GM18858 (cell line): ENCODE results near the gene S100Z.
"Not testable (repeated sequence)": the region's sequence is repeated elsewhere in the genome, so short reads cannot be mapped to it uniquely, and the experiment has no call there.

Source experiments
- ATAC-seq: cut with Tn5 transposase; IDR thresholded peaks from one replicate; pipeline ENCODE4 v1.9.1; 2021; ENCODE audit not compliant: unreplicated experiment

Gene S100Z

DNA sequence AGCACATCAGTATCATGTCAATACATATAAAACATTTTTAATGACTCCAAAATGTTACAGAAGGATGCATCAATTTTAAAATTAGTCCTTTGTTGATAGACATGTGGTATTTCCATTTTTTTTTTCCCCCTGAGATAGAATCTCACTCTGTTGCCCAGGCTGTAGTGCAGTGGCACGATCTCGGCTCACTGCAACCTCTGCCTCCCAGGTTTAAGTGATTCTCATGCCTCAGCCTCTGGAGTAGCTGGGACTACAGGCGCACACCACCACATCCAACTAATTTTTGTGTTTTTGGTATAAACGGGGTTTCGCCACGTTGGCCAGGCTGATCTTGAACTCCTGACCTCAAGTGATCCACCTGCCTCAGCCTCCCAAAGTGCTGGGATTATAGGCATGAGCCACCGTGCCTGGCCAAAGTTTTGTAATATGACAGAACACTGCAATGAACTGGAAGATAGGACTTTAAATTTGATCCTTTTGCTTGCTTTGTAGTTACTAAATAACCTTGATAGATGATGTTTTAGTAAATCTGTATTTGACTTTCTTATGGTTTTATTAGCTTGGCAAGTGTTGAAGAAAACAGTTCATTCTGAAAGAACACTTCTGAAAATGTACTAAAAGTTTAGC lies 27.6 kb upstream of the S100Z start:
- not testable (repeated sequence) for ATAC-seq

DNA sequence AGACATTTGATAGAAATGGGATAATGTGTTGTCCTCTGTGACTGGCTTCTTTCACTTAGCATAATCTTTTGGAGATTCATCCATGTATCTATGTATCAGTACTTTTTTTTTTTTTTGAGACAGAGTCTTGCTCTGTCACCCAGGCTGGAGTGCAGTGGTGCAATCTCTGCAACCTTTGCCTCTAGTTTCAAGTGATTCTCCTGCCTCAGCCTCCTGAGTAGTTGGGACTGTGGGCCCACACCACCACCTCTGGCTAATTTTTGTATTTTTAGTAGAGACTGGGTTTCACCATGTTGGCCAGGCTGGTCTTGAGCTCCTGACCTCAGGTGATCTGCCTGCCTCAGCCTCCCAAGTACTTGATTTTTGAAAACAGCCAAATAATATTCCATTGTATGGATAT lies 23.4 kb upstream of the S100Z start:
- not testable (repeated sequence) for ATAC-seq

DNA sequence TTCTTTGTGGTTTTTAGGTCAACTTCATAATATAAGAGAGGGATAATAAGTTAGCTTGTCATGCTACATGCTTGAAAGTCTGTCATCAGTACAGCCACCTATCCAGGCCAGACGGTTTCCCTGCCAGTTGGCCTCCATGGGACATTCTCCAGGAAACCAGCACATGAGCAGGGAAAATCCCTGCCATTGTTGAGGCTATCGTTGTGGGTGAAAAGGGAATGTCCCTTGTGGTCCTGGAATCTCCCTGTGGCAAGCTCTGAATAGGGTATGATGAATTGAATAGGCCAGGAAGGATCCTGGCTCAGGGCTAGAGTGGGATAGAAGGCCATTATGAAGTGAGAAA lies 18.7 kb upstream of the S100Z start:
- ATAC-seq: no peak

DNA sequence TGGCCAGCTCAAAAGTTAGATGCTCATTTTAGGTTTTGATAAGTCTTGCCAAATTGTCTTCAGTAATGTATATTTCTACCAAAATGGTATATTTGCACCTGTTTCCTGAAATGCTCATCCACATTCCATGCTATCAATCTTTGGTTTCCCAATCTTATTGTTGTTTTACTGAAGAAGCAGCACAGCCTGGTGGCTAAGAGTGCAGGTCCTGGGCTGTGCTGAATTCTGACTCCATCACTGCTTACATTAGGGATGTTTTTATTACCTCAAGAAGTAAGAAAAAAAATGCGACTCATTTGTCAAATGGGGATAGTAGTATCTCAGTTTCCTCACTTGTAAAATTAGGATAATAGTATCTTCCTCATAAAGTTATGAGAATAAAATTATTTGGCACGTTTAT lies 13.6 kb upstream of the S100Z start:
- ATAC-seq: no peak

DNA sequence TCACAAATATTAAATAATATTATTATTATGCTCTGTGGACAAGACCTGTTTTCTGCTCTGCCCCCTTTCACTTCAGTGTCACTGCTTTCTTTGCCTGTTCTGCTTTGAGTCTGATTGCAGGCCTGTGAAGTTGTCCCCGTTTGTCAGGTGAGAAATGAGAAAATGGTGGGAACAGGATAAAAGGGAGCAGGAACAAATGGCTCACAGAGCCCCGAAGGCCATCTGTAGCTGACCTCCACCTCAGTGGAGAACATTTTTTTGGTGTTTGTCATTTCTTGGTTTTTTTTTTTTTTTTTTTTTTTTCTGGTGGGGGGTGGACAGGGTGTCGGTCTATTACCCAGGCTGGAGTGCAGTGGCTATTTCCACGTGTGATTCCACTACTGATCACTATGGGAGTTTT lies 13.2 kb upstream of the S100Z start:
- ATAC-seq: no peak

DNA sequence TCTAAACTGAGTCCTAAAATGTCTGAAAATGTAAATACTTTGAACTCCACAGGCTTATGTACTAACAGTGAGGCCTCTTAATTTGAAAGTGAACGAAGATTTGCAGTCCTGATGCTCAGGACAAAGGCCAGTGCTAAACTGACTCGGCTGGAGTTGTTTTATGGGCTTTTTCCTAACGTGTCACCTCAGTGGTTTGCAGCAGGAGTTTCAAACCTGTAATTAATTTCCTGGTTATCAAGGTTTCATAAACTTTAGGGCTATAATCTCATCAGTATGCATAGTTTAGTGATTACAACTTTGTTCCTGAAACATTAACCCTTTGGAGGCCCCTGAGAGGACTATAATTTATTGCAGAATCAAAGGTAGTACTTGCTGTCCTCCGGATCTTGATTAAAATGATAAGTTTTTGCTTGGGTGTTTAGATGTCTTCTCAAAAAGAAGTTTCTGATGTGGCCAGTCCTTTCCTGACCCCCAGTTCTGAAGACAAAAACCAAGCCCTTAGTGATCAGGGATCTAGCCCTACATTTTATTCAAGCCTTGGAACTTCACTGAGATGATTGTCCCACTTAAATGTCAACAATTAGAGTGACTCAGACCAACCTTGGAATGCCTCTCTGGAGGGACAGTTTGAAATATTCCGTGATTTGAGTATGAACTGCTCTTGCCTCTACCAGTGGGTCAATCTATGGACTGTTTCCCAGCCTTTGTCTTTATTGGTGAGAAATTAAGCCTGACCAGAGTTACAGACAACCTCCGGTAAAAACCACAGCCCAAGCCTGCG lies 11.1 kb upstream of the S100Z start:
- no peak for ATAC-seq

DNA sequence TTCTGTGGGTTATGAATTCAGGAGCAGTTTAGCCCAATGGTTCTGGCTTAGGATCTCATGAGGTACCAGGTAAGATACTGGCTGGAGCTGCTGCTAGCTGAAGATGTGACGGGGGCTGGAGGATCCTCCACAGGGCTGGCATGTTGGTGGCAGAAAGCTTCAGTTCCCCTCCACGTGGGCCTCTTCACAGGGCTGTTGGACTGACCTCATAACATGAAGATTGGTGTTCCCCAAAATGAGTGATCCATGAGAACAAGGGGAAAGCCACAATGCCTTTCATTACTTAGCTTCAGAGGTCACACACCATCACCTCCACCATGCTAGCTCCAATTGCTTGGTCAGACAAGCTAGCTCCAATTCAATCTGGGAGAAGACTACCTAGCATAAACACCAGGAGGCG lies 8.5 kb upstream of the S100Z start:
- no peak for ATAC-seq

DNA sequence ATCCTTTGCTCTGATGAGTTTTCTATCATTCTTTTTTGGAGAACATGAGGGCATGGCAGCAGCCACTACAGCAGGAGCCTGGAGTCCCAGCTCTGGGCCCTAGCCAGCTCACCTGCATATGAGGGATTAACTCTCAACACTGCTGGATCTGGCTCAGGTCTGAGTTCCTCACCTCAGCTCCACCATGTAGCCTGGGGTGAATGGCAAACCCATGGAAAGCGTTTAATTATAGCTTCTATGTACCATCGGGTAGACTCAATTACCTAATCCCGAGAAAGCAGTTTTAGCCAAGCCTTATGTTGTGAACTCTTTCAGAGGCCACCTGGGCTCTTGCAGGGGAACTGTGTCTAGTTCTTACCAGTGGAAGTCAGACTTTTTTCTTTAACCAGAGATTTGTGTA lies 3.9 kb upstream of the S100Z start:
- ATAC-seq: no peak

DNA sequence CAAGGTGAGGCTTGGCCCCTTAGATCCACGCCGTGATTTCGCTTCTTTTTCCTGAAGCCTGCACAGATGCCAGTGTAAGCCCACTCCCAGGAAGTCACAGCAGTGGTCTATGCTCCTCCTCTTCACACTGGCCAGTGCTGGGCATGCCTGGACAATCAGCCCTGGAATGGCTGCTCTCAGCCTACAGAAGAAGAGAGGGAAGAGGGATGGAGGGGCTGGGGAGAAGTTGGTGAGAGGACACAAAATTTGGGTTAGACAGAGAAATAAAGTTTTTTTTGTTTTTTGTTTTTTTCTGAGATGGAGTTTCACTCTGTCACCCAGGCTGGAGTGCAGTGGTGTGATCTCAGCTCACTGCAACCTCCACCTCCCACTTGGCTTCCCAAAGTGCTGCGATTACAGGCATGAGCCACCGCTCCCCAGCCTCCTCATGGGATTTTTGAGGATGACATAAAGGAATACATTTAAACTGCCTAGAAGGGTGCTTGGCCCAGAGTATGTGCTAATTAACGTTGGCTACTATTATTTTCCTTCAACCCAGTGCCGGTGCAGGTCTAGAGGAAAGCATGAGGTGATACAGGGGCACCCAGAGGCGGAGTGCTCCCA lies 830 bp downstream of the S100Z start:
- ATAC-seq: no peak

DNA sequence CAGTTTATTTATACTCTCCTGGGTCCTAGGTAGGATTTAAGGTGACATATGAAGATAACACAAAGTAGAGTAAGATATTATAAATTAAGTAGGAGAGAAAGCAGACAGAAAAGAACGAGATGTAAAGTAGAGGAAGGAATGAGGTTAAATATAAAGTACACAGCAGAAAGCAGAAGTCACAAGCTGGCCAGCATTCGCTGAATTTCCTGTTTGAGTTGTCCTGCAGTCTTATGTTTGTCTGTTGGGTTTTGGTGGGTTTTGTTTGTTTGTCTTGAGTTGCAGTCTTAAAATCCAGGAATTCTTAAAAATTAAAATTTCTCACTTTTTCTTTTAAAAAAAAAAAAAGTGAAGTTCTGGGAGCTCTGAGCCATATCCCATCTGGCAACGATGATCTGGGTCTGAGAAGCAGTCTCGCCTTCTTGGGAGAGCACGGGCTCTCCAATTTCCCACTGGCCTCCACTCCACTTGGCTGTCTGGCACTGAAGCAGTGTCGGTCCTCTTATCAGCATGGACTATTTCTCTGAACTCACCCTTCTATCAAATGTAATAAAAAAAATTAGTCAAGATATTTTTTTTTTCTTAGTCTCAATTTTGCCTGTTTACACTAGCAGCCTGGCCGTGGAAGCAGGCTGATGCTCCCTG lies 2.0 kb downstream of the S100Z start:
- no peak for ATAC-seq

DNA sequence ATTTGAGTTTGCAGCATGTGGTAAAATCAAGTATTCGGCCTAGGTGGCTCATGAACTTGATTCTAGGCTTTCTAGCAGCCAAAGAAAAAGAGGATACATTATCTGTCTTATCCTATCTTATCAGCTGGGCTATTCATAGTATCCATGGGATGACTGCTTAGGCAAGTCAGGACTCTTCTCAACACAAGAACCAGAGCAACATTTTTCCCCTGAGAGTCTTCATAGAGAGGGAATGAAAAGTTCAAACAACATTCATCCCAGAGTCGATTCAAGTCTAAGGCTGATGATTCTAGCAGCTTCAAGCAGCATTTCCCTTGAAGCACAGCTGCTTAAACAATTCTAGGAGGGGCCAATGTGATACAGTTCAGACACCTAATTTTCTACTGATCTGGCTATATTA lies 3.0 kb downstream of the S100Z start:
- no peak for ATAC-seq

DNA sequence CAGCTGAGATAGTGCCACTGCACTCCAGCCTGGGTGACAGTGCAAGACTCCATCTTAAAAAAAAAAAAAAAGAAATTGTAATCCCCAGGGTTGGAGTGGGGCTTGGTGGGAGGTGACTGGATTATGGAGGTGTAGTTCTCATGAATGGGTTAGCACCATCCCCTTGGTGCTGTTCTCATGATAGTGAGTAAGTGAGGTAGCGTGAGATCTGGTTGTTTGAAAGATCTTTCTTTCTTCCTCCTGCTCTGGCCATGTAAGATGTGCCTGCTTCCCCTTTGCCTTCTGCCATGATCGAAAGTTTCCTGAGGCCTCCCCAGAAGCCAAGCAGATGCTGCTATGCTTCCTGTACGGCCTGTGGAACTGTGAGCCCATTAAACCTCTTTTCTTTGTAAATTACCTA lies 3.9 kb downstream of the S100Z start:
- ATAC-seq: not testable (repeated sequence)

DNA sequence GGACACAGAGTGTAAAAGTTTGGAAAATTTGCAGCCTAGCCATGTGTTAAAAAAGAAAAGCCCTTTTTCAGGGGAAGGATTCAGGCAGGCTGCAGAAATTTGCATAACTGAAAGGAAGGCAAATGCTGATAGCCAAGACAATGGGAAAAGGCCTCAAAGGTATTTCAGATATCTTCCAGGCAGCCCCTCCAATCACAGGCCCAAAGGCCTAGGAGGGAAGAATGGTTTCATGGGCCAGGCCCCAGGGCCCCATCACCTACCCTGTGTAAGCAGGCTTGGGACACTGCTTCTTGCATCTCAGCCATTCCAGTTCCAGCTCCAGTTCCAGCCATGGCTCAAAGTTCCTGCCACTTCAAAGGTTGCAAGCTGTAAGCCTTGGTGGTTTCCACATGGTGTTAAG lies 4.8 kb downstream of the S100Z start:
- ATAC-seq: no peak

DNA sequence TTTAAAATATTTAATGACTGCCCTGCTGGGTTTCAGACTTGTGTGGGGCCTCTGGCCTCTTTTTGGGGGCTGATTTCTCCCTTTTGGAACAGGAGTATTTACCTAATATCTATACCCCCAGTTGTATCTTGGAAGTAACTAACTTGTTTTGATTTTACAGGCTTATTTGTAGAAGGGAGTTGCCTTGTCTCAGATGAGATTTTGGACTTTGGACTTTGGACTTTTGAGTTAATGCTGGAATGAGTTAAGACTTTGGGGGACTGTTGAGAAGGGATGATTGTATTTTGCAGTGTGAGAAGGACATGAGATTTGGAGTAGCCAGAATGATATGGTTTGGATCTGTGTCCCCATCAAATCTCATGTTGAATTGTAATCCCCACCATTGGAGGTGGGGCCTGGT lies 5.7 kb downstream of the S100Z start:
- not testable (repeated sequence) for ATAC-seq

DNA sequence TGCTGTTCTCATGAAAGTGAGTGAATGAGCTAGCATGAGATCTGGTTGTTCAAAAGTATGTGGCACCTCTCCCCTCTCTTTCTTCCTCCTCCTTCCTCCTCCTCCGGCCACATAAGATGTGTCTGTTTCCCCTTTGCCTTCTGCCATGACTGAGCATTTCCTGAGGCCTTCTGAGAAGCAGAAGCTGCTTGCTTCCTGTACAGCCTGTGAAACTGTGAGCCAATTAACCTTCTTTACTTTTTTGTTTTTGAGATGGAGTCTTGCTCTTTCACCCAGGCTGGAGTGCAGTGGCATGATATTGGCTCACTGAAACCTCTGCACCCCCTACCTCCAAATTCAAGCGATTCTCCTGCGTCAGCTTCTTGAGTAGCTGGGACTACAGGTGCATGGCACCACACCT lies 6.1 kb downstream of the S100Z start:
- no peak for ATAC-seq

DNA sequence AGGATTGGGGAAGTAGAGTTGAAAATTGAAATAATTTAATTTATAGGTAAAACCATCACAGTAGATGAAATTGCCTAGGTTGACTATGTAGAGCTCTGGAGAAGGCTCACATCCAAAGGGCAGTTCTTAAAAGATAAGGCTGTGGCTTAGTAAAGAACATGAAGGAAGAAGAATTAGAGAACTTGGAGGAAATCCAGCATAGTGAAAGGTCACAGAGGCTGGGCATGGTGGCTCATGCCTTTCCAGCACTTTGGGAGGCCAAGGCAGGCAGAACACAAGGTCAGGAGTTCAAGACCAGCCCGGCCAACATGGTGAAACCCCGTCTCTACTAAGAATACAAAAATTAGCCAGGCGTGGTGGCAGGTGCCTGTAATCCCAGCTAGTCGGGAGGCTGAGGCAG lies 7.0 kb downstream of the S100Z start:
- not testable (repeated sequence) for ATAC-seq

DNA sequence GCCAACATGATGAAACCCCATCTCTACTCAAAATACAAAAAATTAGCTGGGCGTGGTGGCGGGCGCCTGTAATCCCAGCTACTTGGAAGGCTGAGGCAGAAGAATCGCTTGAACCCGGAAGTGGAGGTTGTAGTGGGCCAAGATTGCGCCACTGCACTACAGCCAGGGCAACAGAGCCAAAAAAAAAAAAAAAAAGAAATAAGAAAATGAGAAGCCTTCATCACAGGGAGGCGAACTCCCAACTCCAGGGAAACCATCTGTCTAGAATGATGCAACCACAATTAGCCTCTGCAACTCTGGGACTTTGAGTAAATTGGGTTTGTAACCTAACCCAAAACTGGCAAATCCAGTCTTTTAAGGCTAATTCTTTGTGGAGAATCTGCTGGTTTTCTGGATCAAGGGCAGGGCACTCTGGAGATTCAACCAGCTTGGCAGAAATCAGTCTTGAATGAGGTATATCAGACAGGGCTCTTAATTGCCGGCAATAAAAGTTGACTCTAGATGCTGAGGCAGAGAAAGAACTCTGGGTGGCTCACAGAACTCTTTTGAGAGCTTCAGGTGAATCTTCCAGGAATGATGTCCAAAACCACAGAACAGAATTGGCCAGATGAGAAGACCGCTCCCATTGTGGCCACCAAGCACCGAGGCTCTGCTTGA lies 9.9 kb downstream of the S100Z start:
- ATAC-seq: no peak

DNA sequence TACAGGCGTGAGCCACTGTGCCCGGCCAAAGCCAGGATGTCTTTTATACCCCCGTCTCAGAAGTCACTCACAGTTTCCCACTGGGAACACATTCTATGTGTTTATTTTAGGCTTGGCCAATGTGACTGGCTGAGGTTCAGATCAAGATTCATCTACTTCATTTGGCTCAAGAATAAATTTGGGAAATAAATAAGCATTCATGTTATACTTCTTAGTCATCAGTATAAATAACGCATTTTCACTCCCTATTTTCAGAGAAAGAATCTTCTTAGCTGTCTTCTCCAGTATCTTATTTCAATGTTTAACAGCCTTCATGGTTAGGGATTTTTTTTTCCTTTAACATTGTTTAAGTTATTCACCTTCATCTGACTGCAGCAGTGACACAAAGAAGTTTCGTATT lies 11.8 kb downstream of the S100Z start:
- ATAC-seq: no peak

DNA sequence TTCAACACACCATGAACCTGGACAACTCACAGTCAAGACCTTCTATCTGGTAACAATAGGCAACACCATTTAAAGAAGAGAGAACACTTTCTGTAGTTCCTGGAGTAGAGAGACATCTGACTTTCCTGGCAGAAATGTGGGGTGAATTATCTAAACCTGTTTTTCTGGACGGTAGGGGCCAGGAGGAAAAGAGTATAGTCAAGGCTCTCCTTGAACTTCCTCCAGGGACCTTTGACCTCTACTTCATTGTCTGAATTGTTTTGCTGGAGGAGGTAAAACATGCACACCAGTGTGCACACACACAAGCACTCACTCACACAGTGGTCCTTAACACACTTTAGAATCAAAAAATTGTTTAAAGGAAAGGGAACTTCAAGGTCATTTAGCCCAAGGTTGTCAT lies 13.2 kb downstream of the S100Z start:
- ATAC-seq: no peak

DNA sequence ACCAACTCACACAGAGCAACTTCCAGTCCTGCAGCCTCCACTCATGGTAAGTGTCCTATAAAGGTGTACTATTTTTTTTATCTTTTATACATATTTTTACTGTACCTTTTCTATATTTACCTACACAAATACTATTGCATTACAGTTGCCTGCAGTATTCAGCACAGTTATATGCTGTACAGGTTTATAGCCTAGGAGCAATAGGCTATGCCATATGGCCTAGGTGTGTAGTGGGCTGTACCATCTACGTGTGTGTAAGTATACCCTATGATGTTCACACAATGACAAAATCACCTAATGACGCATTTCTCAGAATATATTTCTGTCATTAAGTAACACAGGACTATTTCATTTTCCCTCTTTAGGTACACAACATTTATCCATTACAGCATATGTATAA lies 16.7 kb downstream of the S100Z start:
- no peak for ATAC-seq

DNA sequence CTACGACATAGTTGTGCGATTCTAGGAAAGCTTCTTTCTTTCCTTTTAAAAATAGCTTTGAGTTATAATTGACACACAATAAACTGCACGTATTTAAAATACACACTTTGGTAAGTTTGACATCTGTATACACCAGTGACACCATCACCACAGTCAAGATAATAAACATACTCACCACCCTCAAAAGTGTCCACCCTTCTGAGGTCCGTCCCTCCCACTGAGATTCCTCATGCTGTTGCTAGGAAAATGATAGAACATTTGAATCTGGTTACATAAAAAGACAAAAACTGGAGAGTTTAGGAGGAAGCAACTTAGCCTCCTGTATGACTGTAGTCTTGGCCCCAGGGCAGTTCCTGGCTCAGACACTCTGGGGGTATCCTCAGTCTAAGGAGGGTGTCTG lies 17.2 kb downstream of the S100Z start:
- no peak for ATAC-seq
